ENCODE results near the gene HELZ. TPM values are rescaled to one million over a fixed set of nuclear protein-coding genes. Genes with fewer than 3 reads are reported as not detected.
"Not testable (repeated sequence)": the region's sequence is repeated elsewhere in the genome, so short reads cannot be mapped to it uniquely, and the experiment has no call there.

HELZ gene
- total RNA-seq, 1 experiment from 2014 or later, result 49.8 TPM

DNA sequence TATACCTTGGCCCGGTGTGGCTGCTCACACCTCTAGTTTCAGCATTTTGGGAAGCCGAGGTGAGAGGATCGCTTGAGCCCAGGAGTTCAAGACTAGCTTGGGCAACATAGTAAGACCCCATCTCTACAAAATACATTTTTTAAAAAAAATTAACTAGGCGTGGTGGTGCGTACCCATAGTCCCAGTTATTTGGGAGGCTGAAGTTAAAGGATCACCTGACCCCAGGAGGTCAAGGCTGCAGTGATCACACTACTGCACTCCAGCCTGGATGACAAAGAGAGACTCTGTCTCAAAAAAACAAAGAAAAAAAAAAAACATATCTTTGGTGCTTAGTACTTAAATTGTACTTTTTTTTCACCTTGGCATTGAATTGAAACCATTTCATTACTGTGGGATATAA lies 101.7 kb downstream of the HELZ start:
- no peak overlapping the region for H4K8ac ChIP-seq (replicated peaks; ENCODE audit: insufficient read length, low read depth, low read length)
- no peak overlapping the region for H3K4me3 Mint-ChIP-seq
- no peak overlapping the region for H2AK5ac ChIP-seq (ENCODE audit: insufficient read length, low read length)
- no peak overlapping the region for H3K56ac ChIP-seq (ENCODE audit: insufficient read length, low read depth, low read length)
- DNase-seq, result no peak
- no peak overlapping the region for H2BK15ac ChIP-seq (ENCODE audit: low read depth, low read length)
- H4K5ac ChIP-seq (ENCODE audit: insufficient read length, low read depth, low read length), result no peak overlapping the region
- no peak overlapping the region for H3K18ac ChIP-seq (ENCODE audit: insufficient read length, low read depth, low read length)
- no peak overlapping the region for H2BK12ac ChIP-seq (ENCODE audit: insufficient read length, low read depth, low read length)
- no peak overlapping the region for H3T11ph ChIP-seq (ENCODE audit: low read length)
- H3K4ac ChIP-seq (ENCODE audit: low read depth, low read length), result no peak overlapping the region
- no peaks in the 10 kb centered on the region for H3K27me3 Mint-ChIP-seq (ENCODE audit: low read depth)
- H2AFZ ChIP-seq (ENCODE audit: low read length), result no peak overlapping the region
- TF ChIP-seq, protein P1, sequence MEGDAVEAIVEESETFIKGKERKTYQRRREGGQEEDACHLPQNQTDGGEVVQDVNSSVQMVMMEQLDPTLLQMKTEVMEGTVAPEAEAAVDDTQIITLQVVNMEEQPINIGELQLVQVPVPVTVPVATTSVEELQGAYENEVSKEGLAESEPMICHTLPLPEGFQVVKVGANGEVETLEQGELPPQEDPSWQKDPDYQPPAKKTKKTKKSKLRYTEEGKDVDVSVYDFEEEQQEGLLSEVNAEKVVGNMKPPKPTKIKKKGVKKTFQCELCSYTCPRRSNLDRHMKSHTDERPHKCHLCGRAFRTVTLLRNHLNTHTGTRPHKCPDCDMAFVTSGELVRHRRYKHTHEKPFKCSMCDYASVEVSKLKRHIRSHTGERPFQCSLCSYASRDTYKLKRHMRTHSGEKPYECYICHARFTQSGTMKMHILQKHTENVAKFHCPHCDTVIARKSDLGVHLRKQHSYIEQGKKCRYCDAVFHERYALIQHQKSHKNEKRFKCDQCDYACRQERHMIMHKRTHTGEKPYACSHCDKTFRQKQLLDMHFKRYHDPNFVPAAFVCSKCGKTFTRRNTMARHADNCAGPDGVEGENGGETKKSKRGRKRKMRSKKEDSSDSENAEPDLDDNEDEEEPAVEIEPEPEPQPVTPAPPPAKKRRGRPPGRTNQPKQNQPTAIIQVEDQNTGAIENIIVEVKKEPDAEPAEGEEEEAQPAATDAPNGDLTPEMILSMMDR (conservative IDR thresholded peaks at IDR 0.05), result no peak
- H3K9me3 ChIP-seq (ENCODE audit: control insufficient read depth, low read depth, low read length), result no peaks in the 10 kb centered on the region
- peaks cover 3% of the 10 kb centered on the region; the same call in 1 of the 2 replicates for H3K4me1 ChIP-seq (ENCODE audit: insufficient read depth, low read length)
- no peak overlapping the region for H3K4me2 ChIP-seq (ENCODE audit: insufficient read depth, insufficient read length, low read length)
- H3K36me3 Mint-ChIP-seq (ENCODE audit: insufficient read depth in 1 of 3, low read depth in 3 of 3), result peaks cover 19 to 42% (median 37%) of the 10 kb centered on the region in 3 experiments
- H3K27ac Mint-ChIP-seq, result no peak overlapping the region
- H3K79me1 ChIP-seq (ENCODE audit: insufficient read depth, low read depth, low read length, poor library complexity, severe bottlenecking), result no peaks in the 10 kb centered on the region
- no CpG with 5 or more reads among the region's 5 CpGs for WGBS (ENCODE audit: extremely low coverage, insufficient read length, low lambda C conversion rate)
- H3K14ac ChIP-seq (ENCODE audit: insufficient read depth, low read length), result no peak overlapping the region
- no peak overlapping the region for H3K9ac ChIP-seq (ENCODE audit: extremely low read depth, insufficient read length, low read length)
- H3K79me2 ChIP-seq (ENCODE audit: insufficient read depth, low read length), result no peaks in the 10 kb centered on the region
- H3K23me2 ChIP-seq (ENCODE audit: insufficient read length, low read depth, low read length, poor library complexity, severe bottlenecking), result no peaks in the 10 kb centered on the region
- H2BK120ac ChIP-seq (ENCODE audit: low read depth, low read length, poor library complexity, severe bottlenecking), result no peak overlapping the region
- no peaks in the 10 kb centered on the region for H3K27me3 ChIP-seq (ENCODE audit: insufficient read depth, low read length)
- H2BK20ac ChIP-seq (ENCODE audit: low read depth, low read length, poor library complexity, severe bottlenecking), result no peak overlapping the region
- H3K23ac ChIP-seq (ENCODE audit: insufficient read length, low read depth, low read length), result no peak overlapping the region
- H4K20me1 ChIP-seq (ENCODE audit: control insufficient read depth, insufficient read depth, insufficient read length), result no peaks in the 10 kb centered on the region
- peaks cover 20 to 26% of the 10 kb centered on the region in 2 experiments for H3K4me1 Mint-ChIP-seq
- peaks cover 0 to 2% of the 10 kb centered on the region in 2 experiments; a peak in 1 of 5 replicates for H3K9me3 Mint-ChIP-seq
- no peak overlapping the region for H2BK5ac ChIP-seq (ENCODE audit: insufficient read length, low read length)
- H4K91ac ChIP-seq (ENCODE audit: insufficient read length, low read depth, low read length), result no peak overlapping the region
- no peak overlapping the region for H3K27ac ChIP-seq (ENCODE audit: insufficient read length, low read depth, low read length)

- no CpG with 5 or more reads among the region's 1 CpG for WGBS (ENCODE audit: extremely low coverage, insufficient read length, low lambda C conversion rate)
- H3K23ac ChIP-seq (ENCODE audit: insufficient read length, low read depth, low read length), result not testable (repeated sequence)
Observed at GRCh38 chr17:67142030-67142429, 103.0 kb downstream of the HELZ start.

More at GRCh38 chr17:67142030-67142429, 103.0 kb downstream of the HELZ start:
- H3K9me3 ChIP-seq (ENCODE audit: control insufficient read depth, low read depth, low read length); H3K23me2 ChIP-seq (ENCODE audit: insufficient read length, low read depth, low read length, poor library complexity, severe bottlenecking); H2BK5ac ChIP-seq (ENCODE audit: insufficient read length, low read length); DNase-seq; H4K20me1 ChIP-seq (ENCODE audit: control insufficient read depth, insufficient read depth, insufficient read length); H3K4me1 ChIP-seq (ENCODE audit: insufficient read depth, low read length); H4K5ac ChIP-seq (ENCODE audit: insufficient read length, low read depth, low read length); H2BK12ac ChIP-seq (ENCODE audit: insufficient read length, low read depth, low read length); H2BK15ac ChIP-seq (ENCODE audit: low read depth, low read length); H3K27me3 Mint-ChIP-seq (ENCODE audit: low read depth); H3K4me3 Mint-ChIP-seq; H3K9ac ChIP-seq (ENCODE audit: extremely low read depth, insufficient read length, low read length); H3T11ph ChIP-seq (ENCODE audit: low read length); H3K4me2 ChIP-seq (ENCODE audit: insufficient read depth, insufficient read length, low read length); H3K27ac Mint-ChIP-seq; H2AK5ac ChIP-seq (ENCODE audit: insufficient read length, low read length); H3K9me3 Mint-ChIP-seq; H4K8ac ChIP-seq (replicated peaks; ENCODE audit: insufficient read length, low read depth, low read length); H3K27ac ChIP-seq (ENCODE audit: insufficient read length, low read depth, low read length); H3K27me3 ChIP-seq (ENCODE audit: insufficient read depth, low read length); H3K56ac ChIP-seq (ENCODE audit: insufficient read length, low read depth, low read length); H3K14ac ChIP-seq (ENCODE audit: insufficient read depth, low read length); H2BK120ac ChIP-seq (ENCODE audit: low read depth, low read length, poor library complexity, severe bottlenecking); H2BK20ac ChIP-seq (ENCODE audit: low read depth, low read length, poor library complexity, severe bottlenecking); H4K91ac ChIP-seq (ENCODE audit: insufficient read length, low read depth, low read length); H3K79me2 ChIP-seq (ENCODE audit: insufficient read depth, low read length); H3K4ac ChIP-seq (ENCODE audit: low read depth, low read length); H3K18ac ChIP-seq (ENCODE audit: insufficient read length, low read depth, low read length); H3K79me1 ChIP-seq (ENCODE audit: insufficient read depth, low read depth, low read length, poor library complexity, severe bottlenecking); H2AFZ ChIP-seq (ENCODE audit: low read length): not testable (repeated sequence)
- peaks cover 20 to 26% of the 10 kb centered on the region in 2 experiments for H3K4me1 Mint-ChIP-seq
- peaks cover 19 to 38% (median 31%) of the 10 kb centered on the region in 3 experiments for H3K36me3 Mint-ChIP-seq (ENCODE audit: insufficient read depth in 1 of 3, low read depth in 3 of 3)

Data from H9 (cell line).